Dendritic cell treated with granulocyte-macrophage colony-stimulating factor and Interleukin-4, amounts not matched to agents 40 ng/mL and 50 ng/mL, for 4 days (primary cell): Measurements from ENCODE around the gene AFG1L.

ENCODE experiments used
- H3K27ac Mint-ChIP-seq: one replicate; pipeline ENCODE4 v1.8.0; 2022; ENCODE audit warnings: mild to moderate bottlenecking, mixed read lengths
- H3K27me3 Mint-ChIP-seq: one replicate; pipeline ENCODE4 v1.8.0; 2022; ENCODE audit warnings: mild to moderate bottlenecking, mixed read lengths
- H3K36me3 Mint-ChIP-seq: one replicate; pipeline ENCODE4 v1.8.0; 2022; ENCODE audit warnings: low read depth, mixed read lengths
- H3K4me1 Mint-ChIP-seq: one replicate; pipeline ENCODE4 v1.8.0; 2022; ENCODE audit warnings: low read depth, mixed read lengths
- H3K4me3 Mint-ChIP-seq: one replicate; pipeline ENCODE4 v1.8.0; 2022; ENCODE audit warnings: mild to moderate bottlenecking, moderate library complexity, mixed read lengths
- H3K9me3 Mint-ChIP-seq: one replicate; pipeline ENCODE4 v1.8.0; 2022; ENCODE audit warnings: mixed read lengths
- intact Hi-C: fragments of 100-400 bp; cut with micrococcal nuclease; formaldehyde crosslinking; loops from one replicate; pipeline ENCODE4 v1.15.0; 2022

Gene AFG1L

GRCh38 chr6:108482559-108482958 is 187.7 kb downstream of the AFG1L start:
- intact Hi-C loops = no loop called here
- Mint-ChIP-seq H3K27me3 (no peaks in the 10 kb centered on the region), H3K36me3 (peaks cover 22% of the 10 kb centered on the region), H3K4me1 (no peaks in the 10 kb centered on the region), H3K4me3 (no peak overlapping the region), H3K27ac (no peak overlapping the region), H3K9me3 (peaks cover 6% of the 10 kb centered on the region)

- no peak overlapping the region for H3K27ac Mint-ChIP-seq
- no peak overlapping the region for H3K4me3 Mint-ChIP-seq
- H3K27me3 Mint-ChIP-seq = no peaks in the 10 kb centered on the region
- no peaks in the 10 kb centered on the region for H3K4me1 Mint-ChIP-seq
- H3K9me3 Mint-ChIP-seq = peaks cover 6% of the 10 kb centered on the region
- H3K36me3 Mint-ChIP-seq = peaks cover 27% of the 10 kb centered on the region
- intact Hi-C loops = no loop called here
These were observed 189.2 kb downstream of the AFG1L start for GRCh38 chr6:108484016-108484415.

- Mint-ChIP-seq H3K4me3 (no peak overlapping the region), H3K4me1 (no peaks in the 10 kb centered on the region), H3K27me3 (no peaks in the 10 kb centered on the region), H3K27ac (no peak overlapping the region), H3K36me3 (peaks cover 17% of the 10 kb centered on the region), H3K9me3 (no peaks in the 10 kb centered on the region)
- intact Hi-C loops = loop anchor here (2.0 to 10.0 kb wide), 3 partner anchors 235 to 377 kb away; no protein-coding TSS in a partner anchor
These were observed 194.8 kb downstream of the AFG1L start for GRCh38 chr6:108489699-108490098.

GRCh38 chr6:108492131-108492766 is 197.4 kb downstream of the AFG1L start:
- Mint-ChIP-seq H3K27me3 (no peaks in the 10 kb centered on the region), H3K36me3 (peaks cover 17% of the 10 kb centered on the region), H3K4me1 (no peaks in the 10 kb centered on the region), H3K4me3 (no peak overlapping the region), H3K9me3 (no peaks in the 10 kb centered on the region), H3K27ac (no peak overlapping the region)
- intact Hi-C loops = loop anchor here (10.0 kb wide), 2 partner anchors 237 to 317 kb away; no protein-coding TSS in a partner anchor

- intact Hi-C loops = loop anchor here (10.0 kb wide), 2 partner anchors 240 to 320 kb away; no protein-coding TSS in a partner anchor
- Mint-ChIP-seq H3K36me3 (peaks cover 3% of the 10 kb centered on the region), H3K4me3 (no peak overlapping the region), H3K27ac (no peak overlapping the region), H3K27me3 (no peaks in the 10 kb centered on the region), H3K9me3 (no peaks in the 10 kb centered on the region), H3K4me1 (no peaks in the 10 kb centered on the region)
These were observed 199.6 kb downstream of the AFG1L start for GRCh38 chr6:108494434-108494833.

GRCh38 chr6:108497883-108498282 is 203.0 kb downstream of the AFG1L start:
- intact Hi-C loops = loop anchor here (10.0 kb wide), 2 partner anchors 243 to 323 kb away; no protein-coding TSS in a partner anchor
- Mint-ChIP-seq H3K4me3 (no peak overlapping the region), H3K27ac (no peak overlapping the region), H3K27me3 (no peaks in the 10 kb centered on the region), H3K9me3 (no peaks in the 10 kb centered on the region), H3K36me3 (peaks cover 11% of the 10 kb centered on the region), H3K4me1 (no peaks in the 10 kb centered on the region)

GRCh38 chr6:108501559-108501958 is 206.7 kb downstream of the AFG1L start:
- no peaks in the 10 kb centered on the region for H3K4me1 Mint-ChIP-seq
- peaks cover 11% of the 10 kb centered on the region for H3K36me3 Mint-ChIP-seq
- no peak overlapping the region for H3K4me3 Mint-ChIP-seq
- H3K27me3 Mint-ChIP-seq = no peaks in the 10 kb centered on the region
- intact Hi-C loops = no loop called here
- H3K27ac Mint-ChIP-seq = no peak overlapping the region
- H3K9me3 Mint-ChIP-seq = no peaks in the 10 kb centered on the region

- H3K4me3 Mint-ChIP-seq = no peak overlapping the region
- intact Hi-C loops = no loop called here
- peaks cover 11% of the 10 kb centered on the region for H3K36me3 Mint-ChIP-seq
- no peaks in the 10 kb centered on the region for H3K9me3 Mint-ChIP-seq
- no peaks in the 10 kb centered on the region for H3K27me3 Mint-ChIP-seq
- H3K4me1 Mint-ChIP-seq = no peaks in the 10 kb centered on the region
- H3K27ac Mint-ChIP-seq = no peak overlapping the region
These were observed 208.0 kb downstream of the AFG1L start for GRCh38 chr6:108502832-108503231.

- intact Hi-C loops = no loop called here
- Mint-ChIP-seq H3K9me3 (peaks cover 4% of the 10 kb centered on the region), H3K27ac (no peak overlapping the region), H3K4me1 (peaks cover 5% of the 10 kb centered on the region), H3K36me3 (peaks cover 7% of the 10 kb centered on the region), H3K4me3 (no peak overlapping the region), H3K27me3 (no peaks in the 10 kb centered on the region)
These were observed 212.5 kb downstream of the AFG1L start for GRCh38 chr6:108507316-108507715.

GRCh38 chr6:108510461-108511319 is 215.8 kb downstream of the AFG1L start:
- H3K9me3 Mint-ChIP-seq = peaks cover 16% of the 10 kb centered on the region
- no peaks in the 10 kb centered on the region for H3K27me3 Mint-ChIP-seq
- H3K36me3 Mint-ChIP-seq = peaks cover 27% of the 10 kb centered on the region
- no peak overlapping the region for H3K27ac Mint-ChIP-seq
- no peak overlapping the region for H3K4me3 Mint-ChIP-seq
- intact Hi-C loops = no loop called here
- peaks cover 5% of the 10 kb centered on the region for H3K4me1 Mint-ChIP-seq

- intact Hi-C loops = no loop called here
These were observed 224.1 kb downstream of the AFG1L start for GRCh38 chr6:108518714-108519576.

GRCh38 chr6:108521616-108522107 is 226.8 kb downstream of the AFG1L start:
- Mint-ChIP-seq H3K4me1 (no peaks in the 10 kb centered on the region), H3K27ac (no peak overlapping the region), H3K36me3 (peaks cover 16% of the 10 kb centered on the region), H3K4me3 (no peak overlapping the region), H3K27me3 (no peaks in the 10 kb centered on the region), H3K9me3 (no peaks in the 10 kb centered on the region)
- intact Hi-C loops = no loop called here

More at GRCh38 chr6:108518714-108519576, 224.1 kb downstream of the AFG1L start:
- no peaks in the 10 kb centered on the region for H3K4me1 Mint-ChIP-seq
- peaks cover 19% of the 10 kb centered on the region for H3K36me3 Mint-ChIP-seq
- H3K27me3 Mint-ChIP-seq = no peaks in the 10 kb centered on the region
- H3K4me3 Mint-ChIP-seq = no peak overlapping the region
- no peaks in the 10 kb centered on the region for H3K9me3 Mint-ChIP-seq
- no peak overlapping the region for H3K27ac Mint-ChIP-seq

GRCh38 chr6:108523697-108524096 is 228.8 kb downstream of the AFG1L start:
- Mint-ChIP-seq H3K4me1 (no peaks in the 10 kb centered on the region), H3K27ac (no peak overlapping the region), H3K36me3 (peaks cover 16% of the 10 kb centered on the region), H3K9me3 (no peaks in the 10 kb centered on the region), H3K27me3 (no peaks in the 10 kb centered on the region), H3K4me3 (no peak overlapping the region)
- intact Hi-C loops = no loop called here
